ENCODE results near the gene PRSS16.
"Not testable (repeated sequence)": the region's sequence is repeated elsewhere in the genome, so short reads cannot be mapped to it uniquely, and the experiment has no call there.

PRSS16 gene

GRCh38 chr6:27239258-27239657 is 8.2 kb upstream of the PRSS16 start:
- in situ Hi-C loops (cut with HindIII; ENCODE audit: low sequenced_read_pairs): no loop called here

- in situ Hi-C loops (cut with HindIII; ENCODE audit: low sequenced_read_pairs): no loop called here
These were observed 6.1 kb upstream of the PRSS16 start for GRCh38 chr6:27241443-27241842.

GRCh38 chr6:27242589-27243265 is 4.8 kb upstream of the PRSS16 start:
- in situ Hi-C loops (cut with HindIII; ENCODE audit: low sequenced_read_pairs): no loop called here

GRCh38 chr6:27248783-27249182 is 1.3 kb downstream of the PRSS16 start:
- in situ Hi-C loops (cut with HindIII; ENCODE audit: low sequenced_read_pairs): no loop called here

- in situ Hi-C loops (cut with HindIII; ENCODE audit: low sequenced_read_pairs): no loop called here
These were observed 3.0 kb downstream of the PRSS16 start for GRCh38 chr6:27250277-27251111.

- in situ Hi-C loops (cut with HindIII; ENCODE audit: low sequenced_read_pairs): no loop called here
These were observed 3.7 kb downstream of the PRSS16 start for GRCh38 chr6:27251112-27251605.

GRCh38 chr6:27251606-27252251 is 4.2 kb downstream of the PRSS16 start:
- in situ Hi-C loops (cut with HindIII; ENCODE audit: low sequenced_read_pairs): no loop called here

GRCh38 chr6:27254566-27254965 is 7.1 kb downstream of the PRSS16 start:
- in situ Hi-C loops (cut with HindIII; ENCODE audit: low sequenced_read_pairs): no loop called here

- in situ Hi-C loops (cut with HindIII; ENCODE audit: low sequenced_read_pairs): loop anchor here (5.0 kb wide), 1 partner anchor 81 kb away; no protein-coding TSS in a partner anchor
These were observed 8.4 kb downstream of the PRSS16 start for GRCh38 chr6:27255866-27256265.

GRCh38 chr6:27260369-27260768 is 12.9 kb downstream of the PRSS16 start:
- in situ Hi-C loops (cut with HindIII; ENCODE audit: low sequenced_read_pairs): no loop called here

- in situ Hi-C loops (cut with HindIII; ENCODE audit: low sequenced_read_pairs): no loop called here
These were observed 13.4 kb downstream of the PRSS16 start for GRCh38 chr6:27260836-27261375.

- in situ Hi-C loops (cut with HindIII; ENCODE audit: low sequenced_read_pairs): no loop called here
These were observed 16.4 kb downstream of the PRSS16 start for GRCh38 chr6:27263886-27264285.

GRCh38 chr6:27267003-27267402 is 19.5 kb downstream of the PRSS16 start:
- in situ Hi-C loops (cut with HindIII; ENCODE audit: low sequenced_read_pairs): not testable (repeated sequence)

- in situ Hi-C loops (cut with HindIII; ENCODE audit: low sequenced_read_pairs): no loop called here
These were observed 20.4 kb downstream of the PRSS16 start for GRCh38 chr6:27267857-27268434.

- in situ Hi-C loops (cut with HindIII; ENCODE audit: low sequenced_read_pairs): no loop called here
These were observed 21.3 kb downstream of the PRSS16 start for GRCh38 chr6:27268803-27269202.

GRCh38 chr6:27273783-27274182 is 26.3 kb downstream of the PRSS16 start:
- in situ Hi-C loops (cut with HindIII; ENCODE audit: low sequenced_read_pairs): loop anchor here (5.0 kb wide), 1 partner anchor 61 kb away; no protein-coding TSS in a partner anchor

- in situ Hi-C loops (cut with HindIII; ENCODE audit: low sequenced_read_pairs): no loop called here
These were observed 27.8 kb downstream of the PRSS16 start for GRCh38 chr6:27275025-27275956.

- in situ Hi-C loops (cut with HindIII; ENCODE audit: low sequenced_read_pairs): no loop called here
These were observed 32.1 kb downstream of the PRSS16 start for GRCh38 chr6:27279513-27280063.

GRCh38 chr6:27280064-27280539 is 32.6 kb downstream of the PRSS16 start:
- in situ Hi-C loops (cut with HindIII; ENCODE audit: low sequenced_read_pairs): no loop called here

Measured in endothelial cell of hepatic sinusoid (primary cell).